Fibroblast of lung (primary cell): ENCODE results near the gene GABRR2. TPM values are rescaled to one million over a fixed set of nuclear protein-coding genes. Genes with fewer than 3 reads are reported as not detected.
"Not testable (repeated sequence)": the region's sequence is repeated elsewhere in the genome, so short reads cannot be mapped to it uniquely, and the experiment has no call there.

Source experiments
- DNase-seq, 2 donors: peaks; one replicate each; pipeline versions ENCODE4 v3.0.0 to v3.0.0-alpha.2; 2010; ENCODE audit warnings: low read depth in 2 of 2
- H2AFZ ChIP-seq: 2 replicates; pipeline ENCODE4 v1.5.1; 2012; ENCODE audit warnings: low read length, control low read depth, inconsistent platforms
- H3K27ac ChIP-seq: 2 replicates; pipeline ENCODE4 v1.5.1; 2011; ENCODE audit warnings: low read length, control low read depth; ENCODE audit not compliant: insufficient read depth
- H3K27me3 ChIP-seq: 2 replicates; pipeline ENCODE4 v1.5.1; 2011; ENCODE audit warnings: mild to moderate bottlenecking, low read length; ENCODE audit not compliant: control insufficient read depth, insufficient read depth
- H3K36me3 ChIP-seq: 2 replicates; pipeline ENCODE4 v1.5.1; 2011; ENCODE audit warnings: low read length; ENCODE audit not compliant: control insufficient read depth, insufficient read depth
- H3K4me1 ChIP-seq: 2 replicates; pipeline ENCODE4 v1.5.1; 2011; ENCODE audit warnings: low read length; ENCODE audit not compliant: control insufficient read depth, insufficient read depth; ENCODE audit errors: extremely low read depth
- H3K4me2 ChIP-seq: 2 replicates; pipeline ENCODE4 v1.5.1; 2011; ENCODE audit warnings: low read length, control low read depth; ENCODE audit not compliant: insufficient read depth; ENCODE audit errors: extremely low read depth
- H3K4me3 ChIP-seq, 4 experiments: fragments of 200-600 bp in 1 of 4; sonication (generic) in 1 of 4; replicated peaks in 1 of 4; 2 replicates each; pipeline ENCODE4 v1.5.1; 2011 to 2016; ENCODE audit warnings: low read length in 4 of 4, low read depth in 3 of 4, mild to moderate bottlenecking in 3 of 4, control low read depth in 2 of 4, inconsistent platforms in 1 of 4, mixed read lengths in 1 of 4; ENCODE audit not compliant: insufficient read depth in 1 of 4; ENCODE audit errors: control extremely low read depth in 1 of 4
- H3K79me2 ChIP-seq: 2 replicates; pipeline ENCODE4 v1.5.1; 2012; ENCODE audit warnings: mild to moderate bottlenecking, low read length, inconsistent platforms; ENCODE audit not compliant: control insufficient read depth, insufficient read depth
- H3K9ac ChIP-seq: 2 replicates; pipeline ENCODE4 v1.5.1; 2011; ENCODE audit warnings: mild to moderate bottlenecking, low read length, control low read depth; ENCODE audit not compliant: insufficient read depth
- H3K9me3 ChIP-seq: 2 replicates; pipeline ENCODE4 v1.5.1; 2012; ENCODE audit warnings: low read depth, low read length; ENCODE audit not compliant: control insufficient read depth, insufficient read depth
- H4K20me1 ChIP-seq: 2 replicates; pipeline ENCODE4 v1.5.1; 2011; ENCODE audit warnings: low read length; ENCODE audit not compliant: control insufficient read depth, insufficient read depth; ENCODE audit errors: extremely low read depth
- CTCF ChIP-seq, 2 donors: IDR thresholded peaks in 1 of 2; conservative IDR thresholded peaks in 1 of 2; 1 replicate in 1 of 2; 2 replicates in 1 of 2; pipeline ENCODE4 v1.5.1; 2011 to 2012; ENCODE audit warnings: low read length in 2 of 2, control low read depth in 1 of 2, inconsistent platforms in 1 of 2, low read depth in 1 of 2, mild to moderate bottlenecking in 1 of 2
- EZH2 ChIP-seq: IDR thresholded peaks from 2 replicates; pipeline ENCODE4 v1.5.1; 2012; ENCODE audit warnings: low read length, control low read depth, mild to moderate bottlenecking; ENCODE audit errors: missing control alignments
- polyA plus RNA-seq, 2 donors: library from polyadenylated mRNA; depleted of rRNA in 1 of 2; stranded (reverse) in 1 of 2; unstranded in 1 of 2; fragments of >200 nt; gene quantifications; 2 replicates each; pipeline ENCODE4 v1.2.1, GENCODE V29; 2011 to 2012; ENCODE audit warnings: missing spikeins in 1 of 2
- total RNA-seq: library from RNA; depleted of rRNA; stranded (reverse); fragments of >200 nt; gene quantifications from 2 replicates; pipeline ENCODE4 v1.2.1, GENCODE V29; 2014

The GABRR2 gene
- total and polyA plus RNA-seq, 2 donors (not counting 1 experiment from before 2014, with no cell fraction given), result 0.05 to 0.17 TPM

GRCh38 chr6:89239338-89239737, 75.8 kb downstream of the GABRR2 start:
- H3K4me1 ChIP-seq, result no peaks in the 10 kb centered on the region
- no peak for DNase-seq

GRCh38 chr6:89237158-89237557, 77.9 kb downstream of the GABRR2 start:
- Histone ChIP-seq H4K20me1 (no peaks in the 10 kb centered on the region), H3K27ac (no peak overlapping the region), H3K27me3 (no peaks in the 10 kb centered on the region), H3K36me3 (no peaks in the 10 kb centered on the region), H3K4me3 (no peak overlapping the region), H3K9ac (no peak overlapping the region), H3K4me1 (no peaks in the 10 kb centered on the region), H3K4me2 (no peak overlapping the region), H3K79me2 (no peaks in the 10 kb centered on the region), H2AFZ (no peak overlapping the region), H3K9me3 (no peaks in the 10 kb centered on the region)
- TF ChIP-seq CTCF (conservative IDR thresholded peaks at IDR 0.05 in 1 of 2, IDR thresholded peaks at IDR 0.05 in 1 of 2; ENCODE audit: low read depth in 1 of 2, low read length in 2 of 2) (no peak), EZH2 (no peak)
- no peak for DNase-seq

More at GRCh38 chr6:89239338-89239737, 75.8 kb downstream of the GABRR2 start:
- Histone ChIP-seq H3K27me3 (no peaks in the 10 kb centered on the region), H3K27ac (no peak overlapping the region), H3K36me3 (no peaks in the 10 kb centered on the region), H3K9ac (no peak overlapping the region), H3K79me2 (no peaks in the 10 kb centered on the region), H2AFZ (no peak overlapping the region), H3K4me3 (no peak overlapping the region), H3K9me3 (no peaks in the 10 kb centered on the region), H4K20me1 (no peaks in the 10 kb centered on the region), H3K4me2 (no peak overlapping the region)
- TF ChIP-seq CTCF (conservative IDR thresholded peaks at IDR 0.05 in 1 of 2, IDR thresholded peaks at IDR 0.05 in 1 of 2; ENCODE audit: low read depth in 1 of 2, low read length in 2 of 2) (peak in 1 of 2 donors; percentile 41), EZH2 (no peak)

- not testable (repeated sequence) for H3K79me2 ChIP-seq, H3K4me3 ChIP-seq, H3K27ac ChIP-seq, H3K4me1 ChIP-seq, H4K20me1 ChIP-seq, H3K36me3 ChIP-seq, H3K27me3 ChIP-seq, DNase-seq, H3K4me2 ChIP-seq, H3K9me3 ChIP-seq, H3K9ac ChIP-seq, H2AFZ ChIP-seq
Measured at GRCh38 chr6:89233605-89234004, 81.5 kb downstream of the GABRR2 start.
